Mesenchymal stem cell (in vitro differentiated cells and primary cell): ENCODE results near the gene USP17L5. TPM values are rescaled to one million over a fixed set of nuclear protein-coding genes. Genes with fewer than 3 reads are reported as not detected.
"Not testable (repeated sequence)": the region's sequence is repeated elsewhere in the genome, so short reads cannot be mapped to it uniquely, and the experiment has no call there.

Experiments
- DNase-seq: peaks from one replicate; pipeline ENCODE4 v3.0.0-alpha.2; 2013
- H2AFZ ChIP-seq: one replicate; pipeline ENCODE4 v1.6.1; 2013; ENCODE audit warnings: low read depth, mild to moderate bottlenecking, control low read depth, inconsistent platforms, low read length, moderate library complexity
- H2AK5ac ChIP-seq: 2 replicates; pipeline ENCODE4 v1.6.1; 2013; ENCODE audit warnings: low read length, moderate library complexity, mild to moderate bottlenecking, inconsistent platforms; ENCODE audit not compliant: severe bottlenecking
- H2BK120ac ChIP-seq: one replicate; pipeline ENCODE4 v1.6.1; 2013; ENCODE audit warnings: low read depth, mild to moderate bottlenecking, inconsistent platforms, low read length, moderate library complexity
- H2BK12ac ChIP-seq, 2 experiments: one replicate each; pipeline ENCODE4 v1.6.1; 2013; ENCODE audit warnings: inconsistent platforms in 2 of 2, low read length in 2 of 2, mild to moderate bottlenecking in 2 of 2, moderate library complexity in 2 of 2, control low read depth in 1 of 2
- H2BK15ac ChIP-seq: one replicate; pipeline ENCODE4 v1.6.1; 2013; ENCODE audit warnings: mild to moderate bottlenecking, low read depth, inconsistent platforms; ENCODE audit not compliant: poor library complexity, severe bottlenecking
- H2BK5ac ChIP-seq: 2 replicates; pipeline ENCODE4 v1.6.1; 2013; ENCODE audit warnings: low read depth, mild to moderate bottlenecking, low read length, control low read depth, inconsistent platforms; ENCODE audit not compliant: poor library complexity, severe bottlenecking
- H3K14ac ChIP-seq, 2 experiments: one replicate each; pipeline ENCODE4 v1.6.1; 2013; ENCODE audit warnings: inconsistent platforms in 2 of 2, low read length in 2 of 2, control low read depth in 1 of 2, mild to moderate bottlenecking in 1 of 2, moderate library complexity in 1 of 2
- H3K18ac ChIP-seq, 2 experiments: one replicate each; pipeline ENCODE4 v1.6.1; 2013; ENCODE audit warnings: inconsistent platforms in 2 of 2, low read length in 2 of 2, control low read depth in 1 of 2, low read depth in 1 of 2, mild to moderate bottlenecking in 1 of 2
- H3K23ac ChIP-seq, 2 experiments: one replicate each; pipeline ENCODE4 v1.6.1; 2013; ENCODE audit warnings: inconsistent platforms in 2 of 2, low read length in 2 of 2, mild to moderate bottlenecking in 2 of 2, moderate library complexity in 2 of 2, control low read depth in 1 of 2
- H3K27ac ChIP-seq: 2 replicates; pipeline ENCODE4 v1.5.1; 2013; ENCODE audit warnings: mild to moderate bottlenecking, moderate library complexity, low read length, control low read depth, inconsistent platforms; ENCODE audit not compliant: poor library complexity, severe bottlenecking
- H3K27me3 ChIP-seq, 2 experiments: 2 replicates each; pipeline versions ENCODE4 v1.6.1 to v1.7.0; 2013; ENCODE audit warnings: low read length in 2 of 2, mild to moderate bottlenecking in 2 of 2, moderate library complexity in 2 of 2, control low read depth in 1 of 2, inconsistent platforms in 1 of 2; ENCODE audit not compliant: control insufficient read depth in 1 of 2, insufficient read depth in 1 of 2
- H3K36me3 ChIP-seq, 2 experiments: 2 replicates each; pipeline versions ENCODE4 v1.6.1 to v1.7.0; 2013; ENCODE audit warnings: low read length in 2 of 2, control low read depth in 1 of 2, inconsistent platforms in 1 of 2, low read depth in 1 of 2, mild to moderate bottlenecking in 1 of 2; ENCODE audit not compliant: insufficient read depth in 2 of 2, control insufficient read depth in 1 of 2
- H3K4ac ChIP-seq, 2 experiments: one replicate each; pipeline ENCODE4 v1.6.1; 2013; ENCODE audit warnings: inconsistent platforms in 2 of 2, low read length in 2 of 2, mild to moderate bottlenecking in 2 of 2, moderate library complexity in 2 of 2, control low read depth in 1 of 2, low read depth in 1 of 2
- H3K4me1 ChIP-seq: 2 replicates; pipeline ENCODE4 v1.6.1; 2013; ENCODE audit warnings: low read depth, low read length, control low read depth; ENCODE audit not compliant: control insufficient read depth, insufficient read depth
- H3K4me2 ChIP-seq: 2 replicates; pipeline ENCODE4 v1.6.1; 2013; ENCODE audit warnings: low read length, mild to moderate bottlenecking, inconsistent platforms; ENCODE audit not compliant: poor library complexity, severe bottlenecking
- H3K4me3 ChIP-seq, 2 experiments: 2 replicates each; pipeline versions ENCODE4 v1.5.1 to v1.7.0; 2013; ENCODE audit warnings: low read length in 2 of 2, mild to moderate bottlenecking in 2 of 2, control low read depth in 1 of 2, low read depth in 1 of 2; ENCODE audit not compliant: insufficient read depth in 1 of 2
- H3K79me1 ChIP-seq: replicated peaks from 2 replicates; pipeline ENCODE4 v1.6.1; 2013; ENCODE audit warnings: mild to moderate bottlenecking, control low read depth, low read length, inconsistent platforms; ENCODE audit not compliant: poor library complexity, severe bottlenecking
- H3K9ac ChIP-seq: 2 replicates; pipeline ENCODE4 v1.7.0; 2013; ENCODE audit warnings: mild to moderate bottlenecking, low read length, moderate library complexity
- H3K9me3 ChIP-seq: 2 replicates; pipeline ENCODE4 v1.7.0; 2013; ENCODE audit warnings: mild to moderate bottlenecking, low read length; ENCODE audit not compliant: control insufficient read depth
- H4K8ac ChIP-seq: one replicate; pipeline ENCODE4 v1.6.1; 2013; ENCODE audit warnings: inconsistent platforms, mild to moderate bottlenecking, low read length, moderate library complexity
- H4K91ac ChIP-seq: one replicate; pipeline ENCODE4 v1.6.1; 2013; ENCODE audit warnings: mild to moderate bottlenecking, low read length, inconsistent platforms
- WGBS: methylation state at CpG from one replicate; pipeline ENCODE4 v1.1.7; 2013; ENCODE audit warnings: mixed read lengths; 5-methylcytosine and 5-hydroxymethylcytosine counted together
- polyA plus RNA-seq, 2 experiments: library from polyadenylated mRNA; stranded (reverse); fragments of 200-250 nt; gene quantifications; one replicate each; pipeline ENCODE4 v1.2.3, GENCODE V29; 2013

The USP17L5 gene, protein sequence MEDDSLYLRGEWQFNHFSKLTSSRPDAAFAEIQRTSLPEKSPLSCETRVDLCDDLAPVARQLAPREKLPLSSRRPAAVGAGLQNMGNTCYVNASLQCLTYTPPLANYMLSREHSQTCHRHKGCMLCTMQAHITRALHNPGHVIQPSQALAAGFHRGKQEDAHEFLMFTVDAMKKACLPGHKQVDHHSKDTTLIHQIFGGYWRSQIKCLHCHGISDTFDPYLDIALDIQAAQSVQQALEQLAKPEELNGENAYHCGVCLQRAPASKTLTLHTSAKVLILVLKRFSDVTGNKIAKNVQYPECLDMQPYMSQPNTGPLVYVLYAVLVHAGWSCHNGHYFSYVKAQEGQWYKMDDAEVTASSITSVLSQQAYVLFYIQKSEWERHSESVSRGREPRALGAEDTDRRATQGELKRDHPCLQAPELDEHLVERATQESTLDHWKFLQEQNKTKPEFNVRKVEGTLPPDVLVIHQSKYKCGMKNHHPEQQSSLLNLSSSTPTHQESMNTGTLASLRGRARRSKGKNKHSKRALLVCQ
- not detected for polyA plus RNA-seq (2013, experiment 1 of 2)
- polyA plus RNA-seq (2013, experiment 2 of 2) = not detected

DNA sequence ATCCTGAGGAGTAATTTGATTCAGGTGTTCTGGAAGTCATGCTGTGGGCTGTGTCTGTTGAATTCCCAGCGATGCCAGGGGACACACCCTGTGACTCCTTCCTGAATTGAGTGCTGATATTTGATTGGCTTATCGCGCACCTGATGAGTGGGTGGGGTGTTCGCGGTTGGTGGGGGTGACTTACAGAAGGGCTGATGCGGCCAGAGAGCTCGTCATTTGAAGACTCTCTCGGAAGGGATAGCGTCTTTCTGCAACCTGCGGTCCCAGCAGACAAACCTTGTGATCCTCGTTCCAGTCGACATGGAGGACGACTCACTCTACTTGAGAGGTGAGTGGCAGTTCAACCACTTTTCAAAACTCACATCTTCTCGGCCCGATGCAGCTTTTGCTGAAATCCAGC lies at the start of gene USP17L5:
Gene USP17L5 (plus strand): TSS at position 301 of the 400 bp plus-strand sequence. CDS start 0 bp downstream, at position 301.
- WGBS = no CpG with 5 or more reads among the region's 15 CpGs

DNA sequence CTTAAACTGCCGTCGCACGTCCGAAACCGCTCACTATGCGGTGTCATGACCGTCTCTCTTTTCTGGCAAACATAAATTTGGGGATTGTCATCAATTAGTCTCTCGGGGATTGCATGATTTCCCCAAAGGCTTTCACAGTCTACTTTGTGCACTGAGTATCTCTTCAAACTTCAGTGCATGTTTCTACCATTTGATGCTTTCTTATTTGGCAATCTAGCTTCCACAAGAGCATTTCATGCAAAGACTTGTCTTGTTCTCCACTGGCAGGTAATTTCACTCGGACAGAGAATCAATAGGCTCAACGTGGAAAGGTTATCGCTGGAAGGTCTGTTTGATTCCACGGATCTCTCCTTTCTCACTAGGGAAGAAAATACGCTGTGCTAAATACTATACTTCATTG lies 15.0 kb upstream of the USP17L5 start:
- not testable (repeated sequence) for H2BK120ac ChIP-seq, H2BK12ac ChIP-seq, H3K27me3 ChIP-seq, H3K9me3 ChIP-seq, H3K79me1 ChIP-seq, H3K4ac ChIP-seq, H3K36me3 ChIP-seq, H3K4me2 ChIP-seq, H4K8ac ChIP-seq, H2BK5ac ChIP-seq, H2BK15ac ChIP-seq, H2AK5ac ChIP-seq, H2AFZ ChIP-seq, H3K4me1 ChIP-seq, H3K27ac ChIP-seq, H4K91ac ChIP-seq, H3K4me3 ChIP-seq, H3K9ac ChIP-seq, DNase-seq, H3K14ac ChIP-seq, H3K23ac ChIP-seq, H3K18ac ChIP-seq
- WGBS = 91% methylated on average over 8 of the region's 13 CpGs

More for the DNA sequence above, at the start of gene USP17L5:
- not testable (repeated sequence) for H3K27ac ChIP-seq, H3K36me3 ChIP-seq, H2BK12ac ChIP-seq, H3K4ac ChIP-seq, H2AK5ac ChIP-seq, H4K91ac ChIP-seq, H3K9me3 ChIP-seq, H3K14ac ChIP-seq, H3K4me2 ChIP-seq, H3K9ac ChIP-seq, H3K4me1 ChIP-seq, H2BK5ac ChIP-seq, H2AFZ ChIP-seq, H2BK15ac ChIP-seq, H3K23ac ChIP-seq, H3K4me3 ChIP-seq, H2BK120ac ChIP-seq, H3K79me1 ChIP-seq, H3K18ac ChIP-seq, DNase-seq, H4K8ac ChIP-seq, H3K27me3 ChIP-seq

DNA sequence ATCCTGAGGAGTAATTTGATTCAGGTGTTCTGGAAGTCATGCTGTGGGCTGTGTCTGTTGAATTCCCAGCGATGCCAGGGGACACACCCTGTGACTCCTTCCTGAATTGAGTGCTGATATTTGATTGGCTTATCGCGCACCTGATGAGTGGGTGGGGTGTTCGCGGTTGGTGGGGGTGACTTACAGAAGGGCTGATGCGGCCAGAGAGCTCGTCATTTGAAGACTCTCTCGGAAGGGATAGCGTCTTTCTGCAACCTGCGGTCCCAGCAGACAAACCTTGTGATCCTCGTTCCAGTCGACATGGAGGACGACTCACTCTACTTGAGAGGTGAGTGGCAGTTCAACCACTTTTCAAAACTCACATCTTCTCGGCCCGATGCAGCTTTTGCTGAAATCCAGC lies 14.3 kb upstream of the USP17L5 start, which contains the start of gene USP17L24:
Gene USP17L24 (plus strand): TSS at position 301 of the 400 bp plus-strand sequence. CDS start 0 bp downstream, at position 301.
- not testable (repeated sequence) for H3K4ac ChIP-seq, H3K23ac ChIP-seq, H2AFZ ChIP-seq, H3K4me3 ChIP-seq, H3K9ac ChIP-seq, H3K4me2 ChIP-seq, DNase-seq, H3K27me3 ChIP-seq, H3K36me3 ChIP-seq, H2AK5ac ChIP-seq, H3K9me3 ChIP-seq, H3K27ac ChIP-seq, H2BK15ac ChIP-seq, H4K8ac ChIP-seq, H2BK5ac ChIP-seq, H3K4me1 ChIP-seq, H2BK120ac ChIP-seq, H3K14ac ChIP-seq, H3K79me1 ChIP-seq, H3K18ac ChIP-seq, H2BK12ac ChIP-seq, H4K91ac ChIP-seq
- no CpG with 5 or more reads among the region's 15 CpGs for WGBS

DNA sequence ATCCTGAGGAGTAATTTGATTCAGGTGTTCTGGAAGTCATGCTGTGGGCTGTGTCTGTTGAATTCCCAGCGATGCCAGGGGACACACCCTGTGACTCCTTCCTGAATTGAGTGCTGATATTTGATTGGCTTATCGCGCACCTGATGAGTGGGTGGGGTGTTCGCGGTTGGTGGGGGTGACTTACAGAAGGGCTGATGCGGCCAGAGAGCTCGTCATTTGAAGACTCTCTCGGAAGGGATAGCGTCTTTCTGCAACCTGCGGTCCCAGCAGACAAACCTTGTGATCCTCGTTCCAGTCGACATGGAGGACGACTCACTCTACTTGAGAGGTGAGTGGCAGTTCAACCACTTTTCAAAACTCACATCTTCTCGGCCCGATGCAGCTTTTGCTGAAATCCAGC lies 9.6 kb upstream of the USP17L5 start, which contains the start of gene USP17L25:
Gene USP17L25 (plus strand): TSS at position 301 of the 400 bp plus-strand sequence. CDS start 0 bp downstream, at position 301.
- not testable (repeated sequence) for H3K9me3 ChIP-seq, H2AK5ac ChIP-seq, H3K4ac ChIP-seq, H4K8ac ChIP-seq, H3K36me3 ChIP-seq, H3K14ac ChIP-seq, H2BK120ac ChIP-seq, H4K91ac ChIP-seq, H3K79me1 ChIP-seq, H3K9ac ChIP-seq, H2BK15ac ChIP-seq, H3K27ac ChIP-seq, H3K4me3 ChIP-seq, H3K4me1 ChIP-seq, H2AFZ ChIP-seq, H3K18ac ChIP-seq, DNase-seq, H2BK5ac ChIP-seq, H3K4me2 ChIP-seq, H2BK12ac ChIP-seq, H3K23ac ChIP-seq, H3K27me3 ChIP-seq
- no CpG with 5 or more reads among the region's 15 CpGs for WGBS
